Measurements from ENCODE around the gene FRMD8. TPM values are rescaled to one million over a fixed set of nuclear protein-coding genes. Genes with fewer than 3 reads are reported as not detected.

FRMD8 gene
- total and polyA plus RNA-seq, 9 donors, result 4.3 to 41.7 (median 25.2) TPM

- intact Hi-C loops (cut with DNase I), result loop anchor here (2.0 to 5.0 kb wide), 3 partner anchors 35 to 94 kb away; partner anchors contain the start of gene SLC25A45 (in 2 of the 4)
- no peaks in the 10 kb centered on the region for H3K36me3 ChIP-seq
- peaks cover 23% of the 10 kb centered on the region for H3K4me1 ChIP-seq (ENCODE audit: insufficient read depth)
- no peaks in the 10 kb centered on the region for H3K9me3 ChIP-seq
- H3K4me3 ChIP-seq, result peak overlapping the region; percentile 86
- H3K27ac ChIP-seq, result peak overlapping the region; percentile 96 to 97
- peak in 4 of 5 donors; percentile 65 to 71 (median 66) for DNase-seq
- 18 to 19% (median 18%) methylated on average over 14 of the region's 14 CpGs for WGBS, 3 donors
- H3K27me3 ChIP-seq, result no peaks in the 10 kb centered on the region
- TF ChIP-seq EP300 (IDR thresholded peaks at IDR 0.05), result no peak
- TF ChIP-seq CTCF (IDR thresholded peaks at IDR 0.05), result no peak
- no peak for TF ChIP-seq POLR2A (IDR thresholded peaks at IDR 0.05)
Measured at GRCh38 chr11:65416841-65417701, 30.6 kb downstream of the FRMD8 start.

GRCh38 chr11:65417702-65418430 is 31.4 kb downstream of the FRMD8 start:
- intact Hi-C loops (cut with DNase I), result loop anchor here (2.0 to 5.0 kb wide), 3 partner anchors 36 to 93 kb away; partner anchors contain the start of gene SLC25A45 (in 2 of the 4)
- WGBS, 3 donors, result 12 to 16% (median 13%) methylated on average over 18 to 19 of the region's 19 CpGs
- peak overlapping the region; percentile 86 for H3K4me3 ChIP-seq
- peak; percentile 67 to 76 (median 73) for DNase-seq
- no peaks in the 10 kb centered on the region for H3K36me3 ChIP-seq
- H3K27ac ChIP-seq, result peak overlapping the region; percentile 96 to 97
- H3K9me3 ChIP-seq, result no peaks in the 10 kb centered on the region
- H3K4me1 ChIP-seq (ENCODE audit: insufficient read depth), result peaks cover 23% of the 10 kb centered on the region
- no peaks in the 10 kb centered on the region for H3K27me3 ChIP-seq
- no peak for TF ChIP-seq POLR2A (IDR thresholded peaks at IDR 0.05)
- no peak for TF ChIP-seq EP300 (IDR thresholded peaks at IDR 0.05)
- TF ChIP-seq CTCF (IDR thresholded peaks at IDR 0.05), result no peak

- TF ChIP-seq CTCF (IDR thresholded peaks at IDR 0.05) (no peak), EP300 (IDR thresholded peaks at IDR 0.05) (no peak)
- peak overlapping the region; percentile 96 to 97 for H3K27ac ChIP-seq
- DNase-seq, result no peak
- H3K27me3 ChIP-seq, result no peaks in the 10 kb centered on the region
- H3K4me3 ChIP-seq, result peak overlapping the region; percentile 86
- H3K4me1 ChIP-seq (ENCODE audit: insufficient read depth), result peaks cover 23% of the 10 kb centered on the region
- 0 to 5% (median 5%) methylated on average over 4 of the region's 4 CpGs for WGBS, 3 donors
- no peaks in the 10 kb centered on the region for H3K36me3 ChIP-seq
- intact Hi-C loops (cut with DNase I), result loop anchor here in 2 of 4 donors (5.0 kb wide), 1 partner anchor 36 kb away; the partner anchor contains the start of gene SLC25A45 (in 2 of the 2)
- no peaks in the 10 kb centered on the region for H3K9me3 ChIP-seq
Measured at GRCh38 chr11:65418431-65418680, 31.9 kb downstream of the FRMD8 start.

- Histone ChIP-seq H3K27ac (peak overlapping the region; percentile 96 to 97), H3K4me1 (ENCODE audit: insufficient read depth) (peaks cover 23% of the 10 kb centered on the region), H3K27me3 (no peaks in the 10 kb centered on the region), H3K36me3 (no peaks in the 10 kb centered on the region), H3K9me3 (no peaks in the 10 kb centered on the region), H3K4me3 (peak overlapping the region; percentile 86)
- peak; percentile 36 for TF ChIP-seq POLR2A (IDR thresholded peaks at IDR 0.05)
- TF ChIP-seq EP300 (IDR thresholded peaks at IDR 0.05), result peak; percentile 71
- no peak for TF ChIP-seq CTCF (IDR thresholded peaks at IDR 0.05)
- 3 to 4% (median 3%) methylated on average over 15 of the region's 15 CpGs for WGBS, 3 donors
- DNase-seq, result peak; percentile 93 to 97 (median 96)
- intact Hi-C loops (cut with DNase I), result loop anchor here in 2 of 4 donors (5.0 kb wide), 1 partner anchor 37 kb away; the partner anchor contains the start of gene SLC25A45 (in 2 of the 2)
Measured at GRCh38 chr11:65418681-65419459, 32.4 kb downstream of the FRMD8 start.

Measured in ovary (tissue), 9 donors.